Liver (tissue), 3 donors: ENCODE measurements around the gene TUBE1.

Experiments used
- SP1 ChIP-seq: IDR thresholded peaks from 2 replicates; pipeline ENCODE4 v1.6.1; 2018; ENCODE audit warnings: antibody characterized with exemption, mild to moderate bottlenecking
- TF ChIP-seq, protein P1 (sequence below): IDR thresholded peaks from 2 replicates; pipeline ENCODE4 v1.6.1; 2016; ENCODE audit warnings: antibody characterized with exemption
- TF ChIP-seq, protein P2 (sequence below): fragments of 150-350 bp; IDR thresholded peaks from 2 replicates; pipeline ENCODE4 v1.5.1; 2017; ENCODE audit warnings: improper control_type of control experiment, low read depth, low read length; ENCODE audit not compliant: missing input control
- donor health status: healthy.
- donor health status: healthy.

DNA sequence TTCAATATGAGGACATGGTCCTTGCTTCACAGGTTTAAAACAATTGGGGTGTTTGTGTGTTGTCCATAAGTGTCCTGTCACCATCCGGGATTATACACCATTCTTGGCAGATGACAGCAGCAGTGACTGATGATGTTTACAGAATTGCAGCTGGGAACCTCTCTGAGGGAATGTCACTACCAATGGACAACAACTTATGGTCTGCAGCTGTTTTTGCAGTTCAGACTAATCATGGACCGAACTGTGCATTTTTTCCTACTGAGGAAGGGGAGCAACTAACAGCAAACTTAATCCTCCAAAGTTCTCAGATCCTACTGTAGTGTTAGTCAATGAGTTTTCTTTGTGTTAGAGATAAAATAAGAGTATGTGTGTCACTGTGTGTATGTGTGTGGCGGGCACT, 26.1 kb upstream of the TUBE1 start:
- TF ChIP-seq, protein P1, sequence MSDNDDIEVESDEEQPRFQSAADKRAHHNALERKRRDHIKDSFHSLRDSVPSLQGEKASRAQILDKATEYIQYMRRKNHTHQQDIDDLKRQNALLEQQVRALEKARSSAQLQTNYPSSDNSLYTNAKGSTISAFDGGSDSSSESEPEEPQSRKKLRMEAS = no peak
- TF ChIP-seq, protein P2, sequence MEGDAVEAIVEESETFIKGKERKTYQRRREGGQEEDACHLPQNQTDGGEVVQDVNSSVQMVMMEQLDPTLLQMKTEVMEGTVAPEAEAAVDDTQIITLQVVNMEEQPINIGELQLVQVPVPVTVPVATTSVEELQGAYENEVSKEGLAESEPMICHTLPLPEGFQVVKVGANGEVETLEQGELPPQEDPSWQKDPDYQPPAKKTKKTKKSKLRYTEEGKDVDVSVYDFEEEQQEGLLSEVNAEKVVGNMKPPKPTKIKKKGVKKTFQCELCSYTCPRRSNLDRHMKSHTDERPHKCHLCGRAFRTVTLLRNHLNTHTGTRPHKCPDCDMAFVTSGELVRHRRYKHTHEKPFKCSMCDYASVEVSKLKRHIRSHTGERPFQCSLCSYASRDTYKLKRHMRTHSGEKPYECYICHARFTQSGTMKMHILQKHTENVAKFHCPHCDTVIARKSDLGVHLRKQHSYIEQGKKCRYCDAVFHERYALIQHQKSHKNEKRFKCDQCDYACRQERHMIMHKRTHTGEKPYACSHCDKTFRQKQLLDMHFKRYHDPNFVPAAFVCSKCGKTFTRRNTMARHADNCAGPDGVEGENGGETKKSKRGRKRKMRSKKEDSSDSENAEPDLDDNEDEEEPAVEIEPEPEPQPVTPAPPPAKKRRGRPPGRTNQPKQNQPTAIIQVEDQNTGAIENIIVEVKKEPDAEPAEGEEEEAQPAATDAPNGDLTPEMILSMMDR = no peak
- TF ChIP-seq SP1 = no peak
